Measurements from ENCODE around the gene ZFP62.
"Not testable (repeated sequence)": the region's sequence is repeated elsewhere in the genome, so short reads cannot be mapped to it uniquely, and the experiment has no call there.

ZFP62 gene

DNA sequence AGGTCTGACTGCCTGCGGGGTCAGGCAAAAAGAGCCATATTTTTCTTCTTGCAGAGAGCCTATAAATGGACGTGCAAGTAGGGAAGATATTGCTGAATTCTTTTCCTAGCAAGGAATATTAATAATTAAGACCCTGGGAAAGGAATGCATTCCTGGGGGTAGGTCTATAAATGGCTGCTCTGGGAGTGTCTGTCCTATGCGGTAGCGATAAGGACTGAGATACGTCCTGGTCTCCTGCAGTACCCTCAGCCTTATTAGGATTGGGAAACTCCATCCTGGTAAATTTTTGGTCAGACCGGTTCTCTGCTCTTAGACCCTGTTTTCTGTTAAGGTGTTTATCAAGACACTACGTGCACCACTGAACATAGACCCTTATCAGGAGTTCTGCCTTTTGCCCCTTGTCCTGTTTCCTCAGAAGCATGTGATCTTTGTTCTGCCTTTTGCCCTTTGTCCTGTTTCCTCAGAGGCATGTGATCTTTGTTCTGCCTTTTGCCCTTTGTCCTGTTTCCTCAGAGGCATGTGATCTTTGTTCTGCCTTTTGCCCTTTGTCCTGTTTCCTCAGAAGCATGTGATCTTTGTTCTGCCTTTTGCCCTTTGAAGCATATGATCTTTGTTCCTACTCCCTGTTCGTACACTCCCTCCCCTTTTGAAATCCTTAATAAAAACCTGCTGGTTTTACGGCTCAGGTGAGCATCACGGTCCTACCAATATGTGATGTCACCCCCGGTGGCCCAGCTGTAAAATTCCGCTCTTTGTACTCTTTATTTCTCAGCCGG is 32.1 kb downstream of the ZFP62 start:
- not testable (repeated sequence) for DNase-seq

DNA sequence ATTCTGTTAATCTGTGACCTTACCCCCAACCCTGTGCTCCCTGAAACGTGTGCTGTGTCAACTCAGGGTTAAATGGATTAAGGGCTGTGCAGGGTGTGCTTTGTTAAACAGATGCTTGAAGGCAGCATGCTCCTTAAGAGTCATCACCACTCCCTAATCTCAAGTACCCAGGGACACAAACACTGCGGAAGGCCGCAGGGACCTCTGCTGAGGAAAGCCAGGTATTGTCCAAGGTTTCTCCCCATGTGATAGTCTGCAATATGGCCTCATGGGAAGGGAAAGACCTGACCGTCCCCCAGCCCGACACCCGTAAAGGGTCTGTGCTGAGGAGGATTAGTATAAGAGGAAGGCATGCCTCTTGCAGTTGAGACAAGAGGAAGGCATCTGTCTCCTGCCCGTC is 33.7 kb downstream of the ZFP62 start:
- DNase-seq = not testable (repeated sequence)

DNA sequence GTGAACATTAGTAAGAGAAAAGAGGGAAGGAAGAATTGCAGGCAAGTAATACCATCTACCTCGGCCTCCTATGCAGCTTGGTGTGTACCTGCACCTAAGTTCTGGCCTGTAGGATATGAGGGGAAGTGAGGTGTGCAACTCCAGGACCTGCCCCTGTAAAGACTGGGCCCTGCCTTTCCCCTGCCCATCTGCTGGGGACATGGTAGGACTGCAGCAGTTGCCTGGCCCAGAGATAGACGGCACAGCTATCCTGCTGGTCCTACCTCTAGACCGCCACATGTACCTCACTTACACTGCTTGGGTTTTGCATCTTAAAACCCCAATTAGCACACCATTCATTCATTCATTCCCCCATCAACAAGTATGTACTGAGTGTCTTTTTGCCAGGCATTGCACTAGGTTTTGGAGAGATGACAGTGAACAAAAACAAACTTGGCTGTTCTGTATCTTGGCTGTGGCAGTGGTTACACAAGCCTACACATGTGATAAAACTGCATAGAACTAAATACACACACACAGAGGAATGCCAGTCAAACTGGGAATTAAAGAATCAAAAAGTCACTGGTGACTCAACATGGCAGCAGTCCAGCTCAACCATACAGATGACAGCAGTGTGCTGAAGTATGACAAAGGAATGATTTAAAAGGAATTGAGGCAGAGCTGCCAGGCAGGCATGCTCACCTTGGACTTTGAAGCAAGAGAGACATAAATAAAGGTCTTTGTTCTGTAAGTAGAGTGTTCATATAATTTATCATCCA is 35.1 kb downstream of the ZFP62 start:
- DNase-seq = no peak

DNA sequence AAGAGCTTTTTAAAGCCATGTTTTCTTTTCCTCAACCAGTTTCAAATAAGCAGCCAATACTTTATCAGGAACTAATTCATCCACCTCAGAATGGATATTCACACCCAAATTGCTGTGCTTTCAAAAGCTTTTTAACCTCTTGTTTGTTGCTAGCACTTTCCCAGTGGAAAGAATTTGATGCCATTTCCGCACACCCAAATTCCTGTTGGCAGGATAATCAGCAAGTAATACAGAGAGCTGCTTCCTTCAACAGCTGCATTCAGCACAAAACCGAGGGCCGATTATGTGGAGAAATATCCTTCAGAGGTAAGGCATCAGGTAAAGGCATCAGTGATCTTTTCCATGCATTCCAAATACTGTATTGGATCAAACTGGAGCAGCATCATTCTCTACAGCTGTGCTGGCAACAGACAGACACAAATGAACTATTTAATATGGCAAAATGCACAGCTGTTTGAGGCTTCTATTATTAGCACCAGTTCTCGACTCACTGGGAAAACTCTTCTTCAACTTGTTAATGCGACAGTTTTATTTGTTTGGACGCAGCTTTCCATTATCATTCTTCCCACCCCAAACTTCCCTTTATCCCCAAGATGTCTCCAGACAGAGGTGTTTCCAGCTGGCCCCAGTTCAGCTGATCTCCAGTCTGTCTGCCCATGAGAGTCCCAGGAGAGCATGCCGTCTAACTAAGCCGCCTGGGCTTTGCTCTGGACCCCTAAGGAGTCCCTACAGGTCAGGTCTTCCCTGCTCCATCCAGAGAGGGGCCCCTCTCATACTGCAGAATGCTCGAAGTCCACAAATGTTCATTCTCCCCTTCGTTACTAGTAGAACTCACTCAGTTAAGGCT is 36.2 kb downstream of the ZFP62 start:
- no peak for DNase-seq

GRCh38 chr5:180823940-180824629 is 37.0 kb downstream of the ZFP62 start:
- no peak for DNase-seq

- DNase-seq = no peak
Measured at GRCh38 chr5:180823346-180823745, 37.7 kb downstream of the ZFP62 start.

- no peak for DNase-seq
Measured at GRCh38 chr5:180821538-180821937, 39.5 kb downstream of the ZFP62 start.

- DNase-seq = no peak
Measured at GRCh38 chr5:180820788-180821321, 40.2 kb downstream of the ZFP62 start.

GRCh38 chr5:180818677-180819341 is 42.3 kb downstream of the ZFP62 start:
- no peak for DNase-seq

GRCh38 chr5:180817893-180818674 is 43.0 kb downstream of the ZFP62 start:
- DNase-seq = no peak

- DNase-seq = peak; percentile 46
Measured at GRCh38 chr5:180816608-180817534, 44.2 kb downstream of the ZFP62 start.

- DNase-seq = peak; percentile 37
Measured at GRCh38 chr5:180815293-180815917, 45.7 kb downstream of the ZFP62 start.

DNA sequence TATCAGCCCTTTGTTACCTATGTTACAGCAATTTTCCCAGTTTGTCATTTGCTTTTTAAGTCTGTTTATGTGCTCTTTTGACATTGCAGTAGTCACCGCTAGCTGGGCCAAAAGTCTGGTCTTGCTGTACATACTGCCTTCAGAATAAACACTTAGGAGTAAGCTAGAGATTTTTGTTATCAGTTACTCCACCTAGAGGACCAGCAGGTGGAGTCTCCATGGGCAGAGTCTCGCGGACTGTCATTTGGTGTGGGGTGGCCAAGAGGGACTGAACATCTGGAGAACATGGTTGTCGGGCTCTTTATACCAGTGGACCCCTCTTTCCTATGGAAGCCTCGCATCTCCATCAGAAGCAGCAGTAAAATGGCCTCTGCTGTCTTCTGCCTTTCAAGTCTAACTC is 47.7 kb downstream of the ZFP62 start:
- DNase-seq = no peak

GRCh38 chr5:180811623-180812124 is 49.4 kb downstream of the ZFP62 start:
- no peak for DNase-seq

GRCh38 chr5:180810959-180811622 is 50.0 kb downstream of the ZFP62 start:
- DNase-seq = peak; percentile 84

GRCh38 chr5:180810210-180810958 is 50.7 kb downstream of the ZFP62 start:
- peak; percentile 98 for DNase-seq

- DNase-seq = peak; percentile 97
Measured at GRCh38 chr5:180809403-180810209, 51.5 kb downstream of the ZFP62 start.
